ENCODE measurements around the gene CHL1. TPM values are rescaled to one million over a fixed set of nuclear protein-coding genes. Genes with fewer than 3 reads are reported as not detected.

The CHL1 gene
- total RNA-seq: not detected in 2 replicates

- DNase-seq (ENCODE audit: low read depth in 2 of 2): no peak
Measured at GRCh38 chr3:196311-197148, at the start of gene CHL1. Gene CHL1 (plus strand): TSS chr3:196763. CDS start chr3:319777, 123,014 bp downstream.

DNA sequence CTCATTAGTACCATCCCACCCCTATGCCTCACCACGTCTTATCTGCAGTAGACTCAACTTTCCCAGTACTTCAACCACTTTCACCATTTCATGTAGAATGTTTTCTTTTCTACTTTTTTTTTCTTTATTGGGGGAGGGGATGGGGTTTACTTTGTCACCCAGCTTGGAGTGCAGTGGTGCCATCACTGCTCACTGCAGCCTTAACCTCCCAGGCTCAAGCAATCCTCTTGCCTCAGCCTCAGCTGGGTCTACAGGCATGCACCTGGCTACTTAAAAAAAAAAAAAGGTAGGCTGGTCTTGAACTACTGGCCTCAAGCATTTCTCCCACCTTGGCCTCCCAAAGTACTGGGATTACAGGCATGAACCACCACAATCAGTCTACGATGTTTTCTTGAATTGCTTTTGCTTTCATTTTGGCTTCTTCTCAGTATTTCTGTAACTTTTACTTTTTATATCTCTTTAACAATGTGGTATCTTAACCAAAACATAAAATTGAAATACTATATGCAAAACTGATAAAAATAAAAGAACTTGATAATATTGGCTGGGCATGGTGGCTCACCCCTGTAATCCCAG, 44.9 kb upstream of the CHL1 start:
- no peak for DNase-seq (ENCODE audit: low read depth in 2 of 2)

DNA sequence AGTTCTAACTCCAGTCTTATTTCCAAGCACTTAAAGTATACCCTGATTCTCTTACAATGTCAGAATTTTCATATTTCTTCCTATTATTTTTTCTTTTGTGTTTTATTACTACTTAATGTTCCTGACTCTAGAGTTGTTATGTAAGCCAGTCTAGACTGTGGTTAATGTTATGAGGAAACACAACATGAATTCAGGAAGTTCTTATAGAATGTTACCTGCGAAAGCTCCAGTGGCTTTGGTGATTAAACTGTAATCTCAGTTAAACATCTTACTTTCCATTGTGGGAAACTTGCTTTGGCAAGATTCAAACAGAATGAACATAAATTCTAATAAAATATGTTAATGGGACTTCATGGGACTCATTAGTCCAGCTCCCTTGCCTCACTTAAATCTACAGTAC, 36.6 kb upstream of the CHL1 start:
- DNase-seq (ENCODE audit: low read depth in 2 of 2): no peak

DNA sequence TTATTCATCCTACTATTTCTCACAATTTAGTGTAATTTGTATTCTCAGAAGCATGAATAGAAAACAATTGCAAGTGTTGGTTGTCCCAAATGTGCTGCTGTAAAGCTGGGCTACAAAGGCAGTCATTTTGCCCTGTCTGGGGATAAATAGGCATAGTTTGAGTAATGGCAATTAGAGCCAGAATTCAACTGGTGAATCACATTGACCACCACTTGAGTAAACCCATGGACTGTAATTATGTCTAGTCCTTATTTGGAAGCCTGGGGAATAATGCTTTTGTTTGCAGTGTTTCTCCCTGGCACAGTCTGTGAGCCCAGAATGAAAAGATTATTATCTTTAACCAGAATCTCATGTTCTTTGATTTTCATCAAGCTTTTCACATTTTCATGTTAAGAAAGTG, 30.5 kb upstream of the CHL1 start:
- no peak for DNase-seq (ENCODE audit: low read depth in 2 of 2)

DNA sequence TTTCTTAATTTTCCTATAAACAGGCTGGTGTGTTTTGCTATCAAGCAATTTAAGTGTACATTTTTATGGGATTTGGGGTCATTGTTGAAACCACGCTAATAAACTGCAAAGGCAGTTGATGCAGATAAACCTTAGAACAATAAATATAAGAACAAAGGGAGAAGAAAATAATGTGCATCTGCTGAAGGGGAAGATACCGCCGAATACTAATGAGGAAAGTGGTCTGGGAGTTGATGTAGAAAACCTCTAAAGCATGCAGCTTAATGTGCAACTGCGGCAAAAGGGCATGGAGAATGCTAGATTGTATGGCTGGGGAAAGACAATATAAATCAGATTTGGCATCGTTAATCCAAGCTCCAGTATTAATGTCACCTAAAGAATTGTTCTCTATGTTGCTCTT, 29.8 kb upstream of the CHL1 start:
- DNase-seq (ENCODE audit: low read depth in 2 of 2): no peak

GRCh38 chr3:173886-174285, 22.7 kb upstream of the CHL1 start:
- DNase-seq (ENCODE audit: low read depth in 2 of 2): no peak

DNA sequence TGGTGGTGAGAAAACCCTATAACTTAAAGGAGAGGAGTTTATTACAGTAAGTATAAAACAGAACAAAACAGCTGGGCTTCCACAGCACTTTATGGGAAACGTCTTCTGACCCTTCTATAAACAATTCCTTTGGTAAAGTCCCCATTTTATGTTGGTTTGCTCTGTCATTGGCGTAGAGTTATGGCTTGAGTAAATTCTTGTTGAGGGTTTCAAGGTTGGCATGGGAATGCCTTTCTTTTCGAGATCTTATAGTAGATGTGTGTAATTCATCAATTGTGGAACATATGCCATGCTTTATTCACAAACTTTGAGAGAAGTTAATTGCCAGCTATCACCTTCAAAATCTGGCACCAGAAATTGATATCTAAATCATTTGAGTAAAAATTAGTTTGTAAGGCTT, 11.6 kb upstream of the CHL1 start:
- no peak for DNase-seq (ENCODE audit: low read depth in 2 of 2)

DNA sequence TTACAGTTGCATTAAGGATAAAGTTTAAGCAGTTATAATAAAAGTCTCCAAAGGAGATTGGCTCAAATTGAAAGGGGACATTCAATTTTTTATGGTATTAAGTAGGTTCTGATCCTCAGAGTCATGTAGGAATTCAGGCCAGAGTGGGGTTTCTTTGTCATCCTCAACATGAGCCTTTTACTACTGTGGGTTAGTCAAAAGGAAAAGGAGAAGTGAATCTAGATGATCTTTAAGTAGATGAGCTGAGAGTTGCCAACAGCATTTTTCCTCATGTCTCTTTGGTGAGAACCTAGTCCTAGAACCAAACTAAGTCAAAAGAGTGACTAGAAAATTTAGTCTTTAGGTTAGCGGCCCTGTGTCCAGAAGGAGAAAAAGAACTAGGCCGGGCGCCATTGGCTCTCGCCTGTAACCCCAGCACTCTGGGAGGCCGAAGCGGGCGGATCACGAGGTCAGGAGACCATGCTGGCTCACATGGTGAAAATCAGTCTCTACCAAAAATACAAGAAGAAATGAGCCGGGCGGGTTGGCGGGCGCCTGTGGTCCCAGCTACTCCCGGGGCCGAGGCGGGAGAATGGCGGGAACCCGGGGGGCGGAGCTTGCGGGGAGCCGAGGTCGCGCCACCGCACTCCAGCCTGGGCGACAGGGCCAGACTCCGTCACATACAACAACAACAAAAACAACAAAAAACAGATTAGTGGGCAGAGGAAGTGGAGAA, 4.2 kb upstream of the CHL1 start:
- DNase-seq (ENCODE audit: low read depth in 2 of 2): no peak

DNA sequence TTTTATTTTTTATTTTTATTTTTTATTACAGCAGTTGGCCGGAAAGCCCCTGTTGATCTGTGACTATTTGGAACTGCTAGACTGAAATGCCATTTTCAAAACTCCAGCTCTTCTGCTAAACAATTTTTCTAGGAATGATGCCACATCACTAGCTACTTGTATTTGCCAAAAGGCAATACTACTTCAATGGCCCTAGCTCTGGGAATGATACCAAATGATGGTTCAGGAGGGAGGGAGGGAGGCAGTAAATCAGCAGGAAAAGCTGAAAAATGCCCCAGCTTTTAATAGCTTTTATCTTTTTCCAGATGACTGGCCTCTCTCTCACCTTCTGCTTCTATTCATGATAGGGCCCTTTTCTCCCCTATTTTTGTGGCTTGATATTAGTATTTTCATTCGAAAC, 2.6 kb upstream of the CHL1 start:
- DNase-seq (ENCODE audit: low read depth in 2 of 2): no peak

DNA sequence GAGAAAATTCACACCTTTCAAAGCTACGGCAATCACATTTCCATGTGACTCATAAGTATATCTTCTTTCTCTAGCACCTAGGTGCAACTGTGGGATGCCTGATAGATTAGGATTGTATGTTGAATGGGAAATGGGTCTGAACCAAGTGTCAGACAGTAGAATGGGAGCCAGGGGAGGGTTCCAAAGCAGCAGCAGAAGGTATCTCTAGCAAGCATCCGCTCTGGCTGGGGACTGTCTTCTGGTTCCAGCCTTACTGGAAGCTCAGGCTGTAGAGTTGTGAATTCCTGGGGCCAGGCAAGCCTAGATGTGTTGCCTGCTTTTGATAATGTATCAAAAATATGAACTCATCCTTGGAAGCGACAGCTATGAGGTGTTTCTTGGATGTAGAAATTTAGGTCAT, 2.1 kb upstream of the CHL1 start:
- DNase-seq (ENCODE audit: low read depth in 2 of 2): no peak

DNA sequence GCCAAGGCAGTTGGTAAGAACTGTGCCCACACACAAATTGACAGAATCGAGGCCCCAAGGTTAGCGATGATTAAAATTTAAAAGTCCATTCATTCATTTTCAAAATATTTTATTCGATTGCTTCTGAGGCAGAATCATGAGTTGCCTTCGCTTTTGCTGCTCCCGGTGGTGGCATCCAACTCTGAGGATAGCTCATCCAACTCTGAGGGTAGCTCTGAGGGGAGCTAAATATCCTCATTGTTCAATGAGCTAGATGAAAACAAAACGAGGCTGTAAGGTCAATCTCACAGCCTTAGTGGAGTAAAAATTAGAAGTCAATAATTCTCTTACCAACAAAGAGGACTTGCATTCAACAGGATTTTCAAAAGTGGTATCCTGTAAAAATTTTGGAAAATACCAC, 897 bp upstream of the CHL1 start:
- DNase-seq (ENCODE audit: low read depth in 2 of 2): no peak

DNA sequence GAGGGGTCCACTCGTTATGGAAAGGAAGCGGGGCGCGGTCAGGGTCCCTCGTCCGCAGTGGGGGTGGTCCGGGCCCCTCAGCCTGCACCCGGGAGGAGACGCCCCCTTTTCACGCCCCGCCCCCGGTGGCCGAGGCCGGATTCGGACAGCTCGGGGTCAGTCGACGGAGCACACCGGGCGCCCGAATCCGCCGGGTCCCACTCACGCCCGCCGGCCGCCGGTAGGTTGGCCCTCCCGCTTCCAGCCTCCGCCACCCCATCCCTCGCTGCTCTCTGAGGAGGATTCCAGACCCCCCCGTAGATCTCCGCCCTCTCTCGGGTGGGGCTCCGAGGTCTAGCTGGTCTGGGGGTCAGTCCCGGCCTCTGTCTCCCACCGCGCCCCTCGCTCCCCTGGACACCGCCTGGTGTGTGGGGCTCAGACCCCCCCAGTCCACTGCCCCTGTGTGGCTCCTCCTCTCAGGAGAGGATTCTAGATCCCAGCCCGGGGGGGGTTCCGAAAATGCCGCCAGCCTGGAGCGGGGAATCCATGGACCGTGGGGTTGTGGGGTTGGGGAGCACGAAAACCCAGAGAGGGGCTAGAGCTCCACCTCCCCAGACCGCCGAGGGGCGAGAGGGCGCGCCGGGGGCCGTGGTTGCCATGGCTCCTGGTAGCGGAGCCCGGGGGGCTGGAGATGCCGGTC, 725 bp downstream of the CHL1 start:
- no peak for DNase-seq (ENCODE audit: low read depth in 2 of 2)

DNA sequence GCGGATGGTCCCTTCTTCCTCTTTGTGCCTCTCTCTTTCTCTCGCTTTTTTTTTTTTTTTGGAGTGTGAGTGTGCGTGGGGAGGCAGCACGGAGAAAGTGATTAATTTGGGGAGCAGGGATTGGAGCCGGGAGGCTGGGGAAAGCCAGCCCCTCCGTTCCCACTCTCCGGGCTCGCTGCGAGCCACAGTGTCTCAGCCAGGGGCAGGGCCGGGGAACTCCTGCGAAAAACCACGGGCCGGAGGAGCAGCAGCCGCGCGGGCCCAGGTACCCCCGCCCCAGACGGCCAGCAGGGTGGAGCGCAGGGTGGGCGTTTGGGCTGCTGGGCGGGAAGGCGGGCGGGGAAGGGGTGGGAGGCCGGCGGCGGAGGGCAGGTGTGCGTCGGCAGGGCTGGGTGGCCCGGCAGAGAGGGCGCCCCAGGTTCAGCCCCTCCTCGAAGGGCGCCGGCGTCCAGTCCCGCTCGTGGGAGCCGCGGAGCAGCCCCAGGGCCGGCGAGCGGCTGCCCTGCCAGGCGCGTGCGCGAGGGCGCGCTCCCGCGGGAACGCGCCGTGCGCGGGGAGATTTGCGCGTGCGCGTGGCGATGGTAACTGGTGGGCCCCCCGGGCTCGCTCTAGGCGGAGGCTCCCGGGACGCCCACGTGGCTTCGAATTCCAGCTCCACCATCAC, 1.4 kb downstream of the CHL1 start:
- no peak for DNase-seq (ENCODE audit: low read depth in 2 of 2)

GRCh38 chr3:199835-200234, 3.3 kb downstream of the CHL1 start:
- DNase-seq (ENCODE audit: low read depth in 2 of 2): no peak

GRCh38 chr3:200758-201325, 4.3 kb downstream of the CHL1 start:
- no peak for DNase-seq (ENCODE audit: low read depth in 2 of 2)

DNA sequence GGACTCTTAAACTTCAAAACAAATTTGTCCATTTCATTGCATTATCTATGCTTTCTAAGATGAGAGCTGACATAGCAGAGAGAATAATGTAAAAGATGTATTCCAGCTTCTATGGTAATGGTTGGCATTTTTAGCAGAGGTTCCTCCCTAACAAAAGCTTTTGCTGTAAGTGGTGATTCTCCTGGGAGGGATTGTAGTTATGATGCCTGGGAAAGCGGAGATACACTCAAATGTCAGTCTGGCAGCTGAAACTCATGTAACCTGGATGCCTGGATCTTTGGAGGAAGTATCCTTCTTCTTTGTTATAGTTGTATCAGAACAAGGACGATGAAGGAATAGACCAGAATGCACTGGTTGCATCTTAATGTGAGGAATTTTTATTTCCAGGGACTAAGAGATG, 7.5 kb downstream of the CHL1 start:
- no peak for DNase-seq (ENCODE audit: low read depth in 2 of 2)

- DNase-seq (ENCODE audit: low read depth in 2 of 2): no peak
Measured at GRCh38 chr3:207973-208372, 11.4 kb downstream of the CHL1 start.

DNA sequence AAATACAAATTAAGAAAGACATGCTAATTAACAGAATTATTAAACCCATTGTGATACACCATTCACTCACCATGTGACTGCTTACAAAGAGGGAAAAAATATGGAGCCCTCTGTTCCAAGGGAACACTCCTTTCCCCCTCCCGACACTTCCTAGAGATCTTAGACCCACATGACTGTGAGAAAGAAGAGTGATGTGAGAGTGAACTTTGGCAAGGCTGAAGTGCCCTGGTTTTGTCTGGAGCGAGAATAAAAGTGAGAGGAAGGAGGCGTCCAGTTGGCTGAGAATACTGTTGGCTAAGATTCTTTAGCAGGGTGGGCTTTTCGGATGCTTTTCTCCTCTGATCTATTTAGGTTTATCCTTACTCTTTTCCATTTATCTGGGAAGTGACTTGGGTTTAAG, 14.1 kb downstream of the CHL1 start:
- no peak for DNase-seq (ENCODE audit: low read depth in 2 of 2)

GRCh38 chr3:212432-212831, 15.9 kb downstream of the CHL1 start:
- DNase-seq (ENCODE audit: low read depth in 2 of 2): no peak

- DNase-seq (ENCODE audit: low read depth in 2 of 2): no peak
Measured at GRCh38 chr3:217099-217813, 20.7 kb downstream of the CHL1 start.

DNA sequence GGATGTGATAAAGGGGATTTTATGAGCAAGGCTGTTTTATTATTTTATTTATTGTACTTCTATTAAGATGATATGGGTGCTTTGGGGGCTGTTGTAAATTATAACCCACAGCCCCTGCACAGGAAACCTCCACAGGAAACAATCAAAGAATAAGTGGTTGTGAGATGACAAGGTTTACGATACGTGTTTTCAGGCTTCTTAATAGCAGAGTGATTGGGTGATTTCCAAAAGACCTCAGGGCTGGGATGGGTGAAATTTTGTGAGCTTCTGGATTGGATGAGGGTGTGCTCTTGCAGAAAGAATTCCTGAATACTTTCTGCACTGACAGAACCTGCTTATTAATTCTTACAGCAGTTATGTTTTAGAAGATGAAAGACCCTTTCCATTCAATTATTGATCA, 21.4 kb downstream of the CHL1 start:
- no peak for DNase-seq (ENCODE audit: low read depth in 2 of 2)
